Adrenal gland (tissue), 12 donors: ENCODE results near the gene CTU1. TPM values are rescaled to one million over a fixed set of nuclear protein-coding genes. Genes with fewer than 3 reads are reported as not detected.

Source experiments
- DNase-seq, 7 donors: peaks; one replicate each; pipeline ENCODE4 v3.0.0-alpha.2; 2019 to 2020
- H3K27ac ChIP-seq, 5 donors: fragments of 200-600 bp; sonication (generic) in 4 of 5; 1 replicate in 3 of 5; 2 replicates in 2 of 5; pipeline versions ENCODE4 v1.5.1 to v1.8.0; 2016 to 2020; ENCODE audit warnings: mild to moderate bottlenecking in 1 of 5
- H3K27me3 ChIP-seq: fragments of 200-600 bp; 2 replicates; pipeline ENCODE4 v1.8.0; 2021
- H3K36me3 ChIP-seq, 2 donors: fragments of 200-600 bp; replicated peaks in 1 of 2; 1 replicate in 1 of 2; 2 replicates in 1 of 2; pipeline versions ENCODE4 v1.5.1 to v1.8.0; 2018 to 2022
- H3K4me1 ChIP-seq, 2 donors: fragments of 200-600 bp; replicated peaks in 1 of 2; 1 replicate in 1 of 2; 2 replicates in 1 of 2; pipeline versions ENCODE4 v1.5.1 to v1.8.0; 2018 to 2021
- H3K4me3 ChIP-seq, 4 donors: fragments of 200-600 bp; sonication (generic) in 3 of 4; one replicate each; pipeline ENCODE4 v1.5.1; 2016 to 2018
- H3K9me3 ChIP-seq, 3 donors: fragments of 200-600 bp; sonication (generic) in 1 of 3; replicated peaks in 1 of 3; 1 replicate in 2 of 3; 2 replicates in 1 of 3; pipeline versions ENCODE4 v1.5.1 to v1.8.0; 2016 to 2021
- CTCF ChIP-seq, 6 experiments: fragments of 450-650 bp in 4 of 6; fragments of 200-600 bp in 2 of 6; sonication (generic) in 1 of 6; IDR thresholded peaks; 1 replicate in 5 of 6; 2 replicates in 1 of 6; pipeline versions ENCODE4 v1.5.1 to v1.8.0; 2016 to 2021; ENCODE audit warnings: antibody characterized with exemption in 6 of 6, mild to moderate bottlenecking in 2 of 6, moderate library complexity in 1 of 6
- POLR2A ChIP-seq, 2 donors: fragments of 450-650 bp; IDR thresholded peaks; one replicate each; pipeline ENCODE4 v1.6.1; 2017; ENCODE audit warnings: antibody characterized with exemption in 2 of 2, mild to moderate bottlenecking in 2 of 2, moderate library complexity in 1 of 2
- WGBS, 4 donors: extraction: QIAGEN DNeasy Blood & Tissue Kit in 2 of 4; methylation state at CpG; one replicate each; pipeline versions ENCODE4 v1.1.5 to v1.1.7; 2013 to 2017; 5-methylcytosine and 5-hydroxymethylcytosine counted together
- intact Hi-C, 2 donors: fragments of 100-400 bp; cut with DNase I; formaldehyde crosslinking; loops; one replicate each; pipeline versions ENCODE4 v1.14.1 to v1.15.0; 2022 to 2023
- polyA plus RNA-seq, 3 donors: library from polyadenylated mRNA; stranded (reverse); fragments of 200-250 nt in 2 of 3; fragments of 350-450 nt in 1 of 3; fragmentation: Illumina TruSeq in 1 of 3; extraction: RNeasy Lipid Tissue Mini Kit (QIAGEN cat#74804) in 1 of 3; gene quantifications; one replicate each; pipeline ENCODE4 v1.2.3, GENCODE V29; 2013 to 2014
- total RNA-seq, 9 donors: library from RNA; depleted of rRNA in 4 of 9; stranded (reverse); fragments of >200 nt in 4 of 9; fragments of 120-200 nt in 1 of 9; fragmentation: NEBNext Ultra II Directional in 1 of 9; extraction: Animal tissue kit (Norgen Biotek cat#: 25700) in 1 of 9; gene quantifications; one replicate each; pipeline versions ENCODE4 v1.1.0 to v1.2.4, GENCODE V29; 2013 to 2023
- donor health status: healthy with polysubstance abuse.
- donor health status: Bipolar disorder and iron deficiency.
- donor health status: DM: yes; HTN: yes; CAD: no.
- donor health status: DM: no; HTN: no; CAD: no.
- donor health status: DM: no; HTN: no; CAD: no.
- donor health status: DM: yes; HTN: yes; CAD: no.

The CTU1 gene
- total and polyA plus RNA-seq, 12 donors = 1.1 to 23.9 (median 8.1) TPM

GRCh38 chr19:51121257-51121656 lies 13.0 kb upstream of the CTU1 start:
- Histone ChIP-seq H3K9me3 (no peaks in the 10 kb centered on the region), H3K4me1 (no peaks in the 10 kb centered on the region), H3K36me3 (no peaks in the 10 kb centered on the region), H3K27me3 (no peaks in the 10 kb centered on the region), H3K27ac (peak overlapping the region in 1 of 5 donors; percentile 62), H3K4me3 (no peak overlapping the region)
- no peak for TF ChIP-seq CTCF (IDR thresholded peaks at IDR 0.05)
- intact Hi-C loops = no loop called here
- DNase-seq = no peak
- WGBS, 4 donors = 81 to 89% (median 88%) methylated on average over 8 of the region's 8 CpGs

- H3K4me1 ChIP-seq = no peaks in the 10 kb centered on the region
- H3K27me3 ChIP-seq = no peaks in the 10 kb centered on the region
- no peaks in the 10 kb centered on the region for H3K9me3 ChIP-seq
- DNase-seq = no peak
- intact Hi-C loops = no loop called here
- 65 to 80% (median 79%) methylated on average over 6 of the region's 6 CpGs for WGBS, 4 donors
- peak overlapping the region in 1 of 5 donors; percentile 3 for H3K27ac ChIP-seq
- H3K36me3 ChIP-seq = no peaks in the 10 kb centered on the region
- no peak overlapping the region for H3K4me3 ChIP-seq
- no peak for TF ChIP-seq POLR2A (IDR thresholded peaks at IDR 0.05)
- TF ChIP-seq CTCF (IDR thresholded peaks at IDR 0.05) = no peak
These were observed 12.0 kb upstream of the CTU1 start for GRCh38 chr19:51120160-51120559.

- Histone ChIP-seq H3K36me3 (no peaks in the 10 kb centered on the region), H3K4me3 (no peak overlapping the region), H3K27ac (peak overlapping the region in 2 of 5 donors; percentile 3 to 16), H3K9me3 (no peaks in the 10 kb centered on the region), H3K27me3 (no peaks in the 10 kb centered on the region), H3K4me1 (no peaks in the 10 kb centered on the region)
- DNase-seq = peak in 1 of 7 donors; percentile 29
- intact Hi-C loops = no loop called here
- TF ChIP-seq POLR2A (IDR thresholded peaks at IDR 0.05) = no peak
- TF ChIP-seq CTCF (IDR thresholded peaks at IDR 0.05) = no peak
- 64 to 82% (median 79%) methylated on average over 4 to 6 of the region's 6 CpGs for WGBS, 4 donors
These were observed 11.4 kb upstream of the CTU1 start for GRCh38 chr19:51119611-51120010.

- TF ChIP-seq POLR2A (IDR thresholded peaks at IDR 0.05) (no peak), CTCF (IDR thresholded peaks at IDR 0.05) (no peak)
- Histone ChIP-seq H3K9me3 (no peaks in the 10 kb centered on the region), H3K36me3 (no peaks in the 10 kb centered on the region), H3K4me3 (no peak overlapping the region), H3K27ac (no peak overlapping the region), H3K27me3 (no peaks in the 10 kb centered on the region), H3K4me1 (no peaks in the 10 kb centered on the region)
- 49 to 60% (median 57%) methylated on average over 4 of the region's 4 CpGs for WGBS, 4 donors
- DNase-seq = no peak
- intact Hi-C loops = no loop called here
These were observed 10.9 kb upstream of the CTU1 start for GRCh38 chr19:51119101-51119500.
